Medulla oblongata (tissue), 1 donor: ENCODE data around the gene BYSL.
A peak's percentile ranks its signal among the peaks of the same experiment; 100 is the strongest.
"Not testable (repeated sequence)": the region's sequence is repeated elsewhere in the genome, so short reads cannot be mapped to it uniquely, and the experiment has no call there.

ENCODE experiments used
- DNase-seq: peaks from one replicate; pipeline ENCODE4 v3.0.0-alpha.2; 2015; ENCODE audit errors: extremely low spot score

The BYSL gene

GRCh38 chr6:41942067-41942851 lies 21.0 kb downstream of the BYSL start:
- no peak for DNase-seq

GRCh38 chr6:41942882-41943281 lies 21.6 kb downstream of the BYSL start:
- DNase-seq = not testable (repeated sequence)

GRCh38 chr6:41943456-41943855 lies 22.2 kb downstream of the BYSL start:
- DNase-seq = no peak

GRCh38 chr6:41947581-41948220 lies 26.4 kb downstream of the BYSL start:
- no peak for DNase-seq

GRCh38 chr6:41954668-41955067 lies 33.4 kb downstream of the BYSL start:
- no peak for DNase-seq

- no peak for DNase-seq
These were observed 34.1 kb downstream of the BYSL start for GRCh38 chr6:41955412-41955811.

GRCh38 chr6:41957117-41957516 lies 35.8 kb downstream of the BYSL start:
- no peak for DNase-seq

GRCh38 chr6:41958022-41958856 lies 36.9 kb downstream of the BYSL start:
- DNase-seq = no peak

- DNase-seq = no peak
These were observed 38.7 kb downstream of the BYSL start for GRCh38 chr6:41960028-41960427.

GRCh38 chr6:41963371-41963770 lies 42.1 kb downstream of the BYSL start:
- no peak for DNase-seq

- no peak for DNase-seq
These were observed 43.0 kb downstream of the BYSL start for GRCh38 chr6:41964201-41964887.

GRCh38 chr6:41965429-41966213 lies 44.3 kb downstream of the BYSL start:
- no peak for DNase-seq

- no peak for DNase-seq
These were observed 45.1 kb downstream of the BYSL start for GRCh38 chr6:41966214-41966920.

- no peak for DNase-seq
These were observed 45.6 kb downstream of the BYSL start for GRCh38 chr6:41966961-41967311.

GRCh38 chr6:41967312-41968287 lies 46.3 kb downstream of the BYSL start:
- DNase-seq = no peak

GRCh38 chr6:41970436-41970846 lies 49.1 kb downstream of the BYSL start:
- DNase-seq = peak; percentile 19

- DNase-seq = no peak
These were observed 51.5 kb downstream of the BYSL start for GRCh38 chr6:41972826-41973225.

GRCh38 chr6:41974281-41974825 lies 53.1 kb downstream of the BYSL start:
- no peak for DNase-seq

- DNase-seq = no peak
These were observed 54.0 kb downstream of the BYSL start for GRCh38 chr6:41975276-41975675.
